Left ventricle myocardium inferior (tissue), 1 donor: ENCODE results near the gene SNRNP48. TPM values are rescaled to one million over a fixed set of nuclear protein-coding genes. Genes with fewer than 3 reads are reported as not detected.

ENCODE experiments used
- DNase-seq: peaks from one replicate; pipeline ENCODE4 v3.0.0-alpha.2; 2020
- H3K27ac ChIP-seq: fragments of 200-600 bp; replicated peaks from 2 replicates; pipeline ENCODE4 v1.8.0; 2021
- H3K27me3 ChIP-seq: fragments of 200-600 bp; 2 replicates; pipeline ENCODE4 v1.8.0; 2021; ENCODE audit warnings: low read depth
- H3K36me3 ChIP-seq: fragments of 200-600 bp; 2 replicates; pipeline ENCODE4 v1.8.0; 2021
- H3K4me1 ChIP-seq: fragments of 200-600 bp; 2 replicates; pipeline ENCODE4 v1.8.0; 2021
- H3K4me3 ChIP-seq: fragments of 200-600 bp; 2 replicates; pipeline ENCODE4 v1.8.0; 2021; ENCODE audit warnings: mild to moderate bottlenecking, moderate library complexity
- H3K9me3 ChIP-seq: fragments of 200-600 bp; replicated peaks from 2 replicates; pipeline ENCODE4 v1.8.0; 2021
- CTCF ChIP-seq: fragments of 200-600 bp; IDR thresholded peaks from 2 replicates; pipeline ENCODE4 v1.8.0; 2021; ENCODE audit warnings: antibody characterized with exemption, mild to moderate bottlenecking, borderline replicate concordance
- intact Hi-C: fragments of 100-400 bp; cut with micrococcal nuclease; formaldehyde crosslinking; loops from one replicate; pipeline ENCODE4 v1.11.0; 2022
- total RNA-seq: library from RNA; stranded (reverse); fragmentation: NEBNext Ultra II Directional; extraction: Animal tissue kit (Norgen Biotek cat#: 25700); gene quantifications from one replicate; pipeline ENCODE4 v1.2.1, GENCODE V29; 2021
- donor health status: DM: no; HTN: yes; CAD: no; lungs with severe emphysema.

Gene SNRNP48
- total RNA-seq, 1 donor from 2014 or later: 13.8 TPM

- peaks cover 70% of the 10 kb centered on the region for H3K36me3 ChIP-seq
- DNase-seq: no peak
- intact Hi-C loops: no loop called here
Measured at GRCh38 chr6:7568021-7568420, 22.0 kb upstream of the SNRNP48 start.

GRCh38 chr6:7569082-7569481, 20.9 kb upstream of the SNRNP48 start:
- Histone ChIP-seq H3K9me3 (no peaks in the 10 kb centered on the region), H3K4me1 (no peaks in the 10 kb centered on the region), H3K36me3 (peaks cover 72% of the 10 kb centered on the region), H3K4me3 (no peak overlapping the region), H3K27ac (no peak overlapping the region), H3K27me3 (no peaks in the 10 kb centered on the region)
- intact Hi-C loops: no loop called here
- no peak for TF ChIP-seq CTCF
- no peak for DNase-seq

More at GRCh38 chr6:7568021-7568420, 22.0 kb upstream of the SNRNP48 start:
- no peak overlapping the region for H3K27ac ChIP-seq
- H3K27me3 ChIP-seq: no peaks in the 10 kb centered on the region
- no peak overlapping the region for H3K4me3 ChIP-seq
- no peaks in the 10 kb centered on the region for H3K4me1 ChIP-seq
- H3K9me3 ChIP-seq: no peaks in the 10 kb centered on the region
- no peak for TF ChIP-seq CTCF

GRCh38 chr6:7572213-7572943, 17.6 kb upstream of the SNRNP48 start:
- DNase-seq: no peak
- Histone ChIP-seq H3K36me3 (peaks cover 91% of the 10 kb centered on the region), H3K4me1 (no peaks in the 10 kb centered on the region), H3K27me3 (peaks cover under 1% of the 10 kb centered on the region), H3K4me3 (no peak overlapping the region), H3K27ac (no peak overlapping the region), H3K9me3 (no peaks in the 10 kb centered on the region)
- no peak for TF ChIP-seq CTCF
- intact Hi-C loops: no loop called here

- no peak for TF ChIP-seq CTCF
- Histone ChIP-seq H3K27ac (no peak overlapping the region), H3K4me1 (no peaks in the 10 kb centered on the region), H3K36me3 (peaks cover 80% of the 10 kb centered on the region), H3K4me3 (no peak overlapping the region), H3K9me3 (no peaks in the 10 kb centered on the region), H3K27me3 (peaks cover 4% of the 10 kb centered on the region)
- DNase-seq: no peak
- intact Hi-C loops: no loop called here
Measured at GRCh38 chr6:7574500-7574899, 15.5 kb upstream of the SNRNP48 start.

- H3K4me3 ChIP-seq: no peak overlapping the region
- H3K36me3 ChIP-seq: peaks cover 59% of the 10 kb centered on the region
- no peak for TF ChIP-seq CTCF
- no peaks in the 10 kb centered on the region for H3K4me1 ChIP-seq
- H3K27ac ChIP-seq: no peak overlapping the region
- DNase-seq: no peak
- no peaks in the 10 kb centered on the region for H3K9me3 ChIP-seq
- intact Hi-C loops: no loop called here
- peaks cover 4% of the 10 kb centered on the region for H3K27me3 ChIP-seq
Measured at GRCh38 chr6:7578516-7578915, 11.5 kb upstream of the SNRNP48 start.
